ENCODE measurements around the gene SIRT5.

The SIRT5 gene

GRCh38 chr6:13574571-13575376 is at the start of gene SIRT5:
SIRT5 (plus strand) TSS chr6:13574601; CDS start chr6:13584111, 9,510 bp downstream.
- H3K4me3 ChIP-seq (ENCODE audit: low read length): peak within 1 kb of the TSS; percentile 95
- peak within 1 kb of the TSS; percentile 92 for H3K27ac ChIP-seq (ENCODE audit: low read length)
- peak within 1 kb of the TSS; percentile 97 for H3K9ac ChIP-seq (ENCODE audit: low read depth, low read length)
- H3K36me3 ChIP-seq (ENCODE audit: insufficient read depth, low read depth, low read length): peaks cover 4% of the 10 kb centered on the region; the same call in 1 of the 2 replicates
- no peaks in the 10 kb centered on the region for H3K27me3 ChIP-seq (ENCODE audit: insufficient read depth, low read length)
- H3K9me3 ChIP-seq (ENCODE audit: insufficient read depth, low read depth, low read length): no peaks in the 10 kb centered on the region
- H3K4me1 ChIP-seq (ENCODE audit: insufficient read depth, low read length): peaks cover 7% of the 10 kb centered on the region

GRCh38 chr6:13524801-13525508 is 49.4 kb upstream of the SIRT5 start:
- H3K36me3 ChIP-seq (ENCODE audit: insufficient read depth, low read depth, low read length): no peaks in the 10 kb centered on the region

GRCh38 chr6:13526357-13526726 is 48.1 kb upstream of the SIRT5 start:
- H3K4me3 ChIP-seq (ENCODE audit: low read length): no peak overlapping the region
- H3K9me3 ChIP-seq (ENCODE audit: insufficient read depth, low read depth, low read length): no peaks in the 10 kb centered on the region
- no peaks in the 10 kb centered on the region for H3K36me3 ChIP-seq (ENCODE audit: insufficient read depth, low read depth, low read length)
- H3K27me3 ChIP-seq (ENCODE audit: insufficient read depth, low read length): no peaks in the 10 kb centered on the region
- H3K9ac ChIP-seq (ENCODE audit: low read depth, low read length): no peak overlapping the region
- peaks cover 6% of the 10 kb centered on the region; the same call in 1 of the 2 replicates for H3K4me1 ChIP-seq (ENCODE audit: insufficient read depth, low read length)
- no peak overlapping the region for H3K27ac ChIP-seq (ENCODE audit: low read length)

More at GRCh38 chr6:13524801-13525508, 49.4 kb upstream of the SIRT5 start:
- no peaks in the 10 kb centered on the region for H3K9me3 ChIP-seq (ENCODE audit: insufficient read depth, low read depth, low read length)
- peaks cover 6% of the 10 kb centered on the region; the same call in 1 of the 2 replicates for H3K4me1 ChIP-seq (ENCODE audit: insufficient read depth, low read length)
- no peak overlapping the region for H3K27ac ChIP-seq (ENCODE audit: low read length)
- H3K27me3 ChIP-seq (ENCODE audit: insufficient read depth, low read length): no peaks in the 10 kb centered on the region
- H3K4me3 ChIP-seq (ENCODE audit: low read length): no peak overlapping the region
- no peak overlapping the region for H3K9ac ChIP-seq (ENCODE audit: low read depth, low read length)

GRCh38 chr6:13526727-13527670 is 47.4 kb upstream of the SIRT5 start:
- no peak overlapping the region for H3K9ac ChIP-seq (ENCODE audit: low read depth, low read length)
- no peaks in the 10 kb centered on the region for H3K36me3 ChIP-seq (ENCODE audit: insufficient read depth, low read depth, low read length)
- peaks cover 7% of the 10 kb centered on the region; the same call in 1 of the 2 replicates for H3K4me1 ChIP-seq (ENCODE audit: insufficient read depth, low read length)
- H3K4me3 ChIP-seq (ENCODE audit: low read length): no peak overlapping the region
- no peaks in the 10 kb centered on the region for H3K9me3 ChIP-seq (ENCODE audit: insufficient read depth, low read depth, low read length)
- H3K27ac ChIP-seq (ENCODE audit: low read length): no peak overlapping the region
- H3K27me3 ChIP-seq (ENCODE audit: insufficient read depth, low read length): no peaks in the 10 kb centered on the region

- Histone ChIP-seq H3K9me3 (ENCODE audit: insufficient read depth, low read depth, low read length) (no peaks in the 10 kb centered on the region), H3K27ac (ENCODE audit: low read length) (no peak overlapping the region), H3K4me1 (ENCODE audit: insufficient read depth, low read length) (peaks cover 11% of the 10 kb centered on the region; the same call in 1 of the 2 replicates), H3K36me3 (ENCODE audit: insufficient read depth, low read depth, low read length) (no peaks in the 10 kb centered on the region), H3K9ac (ENCODE audit: low read depth, low read length) (no peak overlapping the region), H3K4me3 (ENCODE audit: low read length) (no peak overlapping the region), H3K27me3 (ENCODE audit: insufficient read depth, low read length) (no peaks in the 10 kb centered on the region)
Measured at GRCh38 chr6:13527671-13528056, 46.7 kb upstream of the SIRT5 start.

GRCh38 chr6:13528232-13528631 is 46.2 kb upstream of the SIRT5 start:
- H3K27ac ChIP-seq (ENCODE audit: low read length): no peak overlapping the region
- H3K9me3 ChIP-seq (ENCODE audit: insufficient read depth, low read depth, low read length): no peaks in the 10 kb centered on the region
- H3K27me3 ChIP-seq (ENCODE audit: insufficient read depth, low read length): no peaks in the 10 kb centered on the region

GRCh38 chr6:13528777-13529343 is 45.5 kb upstream of the SIRT5 start:
- H3K9me3 ChIP-seq (ENCODE audit: insufficient read depth, low read depth, low read length): no peaks in the 10 kb centered on the region
- no peak overlapping the region for H3K27ac ChIP-seq (ENCODE audit: low read length)
- no peaks in the 10 kb centered on the region for H3K36me3 ChIP-seq (ENCODE audit: insufficient read depth, low read depth, low read length)
- peak overlapping the region; percentile 20; the same call in 1 of the 2 replicates for H3K9ac ChIP-seq (ENCODE audit: low read depth, low read length)
- H3K4me3 ChIP-seq (ENCODE audit: low read length): no peak overlapping the region
- H3K27me3 ChIP-seq (ENCODE audit: insufficient read depth, low read length): no peaks in the 10 kb centered on the region
- peaks cover 11% of the 10 kb centered on the region; the same call in 1 of the 2 replicates for H3K4me1 ChIP-seq (ENCODE audit: insufficient read depth, low read length)

More at GRCh38 chr6:13528232-13528631, 46.2 kb upstream of the SIRT5 start:
- Histone ChIP-seq H3K9ac (ENCODE audit: low read depth, low read length) (no peak overlapping the region), H3K4me3 (ENCODE audit: low read length) (no peak overlapping the region), H3K36me3 (ENCODE audit: insufficient read depth, low read depth, low read length) (no peaks in the 10 kb centered on the region), H3K4me1 (ENCODE audit: insufficient read depth, low read length) (peaks cover 11% of the 10 kb centered on the region; the same call in 1 of the 2 replicates)

- H3K36me3 ChIP-seq (ENCODE audit: insufficient read depth, low read depth, low read length): no peaks in the 10 kb centered on the region
- peaks cover 18% of the 10 kb centered on the region; the same call in 1 of the 2 replicates for H3K4me1 ChIP-seq (ENCODE audit: insufficient read depth, low read length)
- no peak overlapping the region for H3K9ac ChIP-seq (ENCODE audit: low read depth, low read length)
- no peak overlapping the region for H3K27ac ChIP-seq (ENCODE audit: low read length)
- H3K4me3 ChIP-seq (ENCODE audit: low read length): no peak overlapping the region
- no peaks in the 10 kb centered on the region for H3K9me3 ChIP-seq (ENCODE audit: insufficient read depth, low read depth, low read length)
- no peaks in the 10 kb centered on the region for H3K27me3 ChIP-seq (ENCODE audit: insufficient read depth, low read length)
Measured at GRCh38 chr6:13531956-13532355, 42.4 kb upstream of the SIRT5 start.

GRCh38 chr6:13534536-13534935 is 39.9 kb upstream of the SIRT5 start:
- Histone ChIP-seq H3K9me3 (ENCODE audit: insufficient read depth, low read depth, low read length) (no peaks in the 10 kb centered on the region), H3K36me3 (ENCODE audit: insufficient read depth, low read depth, low read length) (no peaks in the 10 kb centered on the region), H3K4me1 (ENCODE audit: insufficient read depth, low read length) (peaks cover 12% of the 10 kb centered on the region; the same call in 1 of the 2 replicates), H3K9ac (ENCODE audit: low read depth, low read length) (no peak overlapping the region), H3K4me3 (ENCODE audit: low read length) (no peak overlapping the region), H3K27me3 (ENCODE audit: insufficient read depth, low read length) (no peaks in the 10 kb centered on the region), H3K27ac (ENCODE audit: low read length) (no peak overlapping the region)

- Histone ChIP-seq H3K36me3 (ENCODE audit: insufficient read depth, low read depth, low read length) (no peaks in the 10 kb centered on the region), H3K27ac (ENCODE audit: low read length) (no peak overlapping the region), H3K4me1 (ENCODE audit: insufficient read depth, low read length) (peaks cover 12% of the 10 kb centered on the region; the same call in 1 of the 2 replicates), H3K27me3 (ENCODE audit: insufficient read depth, low read length) (no peaks in the 10 kb centered on the region), H3K9ac (ENCODE audit: low read depth, low read length) (no peak overlapping the region), H3K9me3 (ENCODE audit: insufficient read depth, low read depth, low read length) (no peaks in the 10 kb centered on the region), H3K4me3 (ENCODE audit: low read length) (no peak overlapping the region)
Measured at GRCh38 chr6:13535306-13535705, 39.1 kb upstream of the SIRT5 start.
